GM12801 (cell line): ENCODE results near the gene CPLANE1.

ENCODE experiments used
- TF ChIP-seq, protein P1 (sequence below): IDR thresholded peaks from one replicate; pipeline ENCODE4 v1.5.1; 2011; ENCODE audit warnings: control low read depth; ENCODE audit not compliant: insufficient read length; ENCODE audit errors: extremely low read depth

Gene CPLANE1

DNA sequence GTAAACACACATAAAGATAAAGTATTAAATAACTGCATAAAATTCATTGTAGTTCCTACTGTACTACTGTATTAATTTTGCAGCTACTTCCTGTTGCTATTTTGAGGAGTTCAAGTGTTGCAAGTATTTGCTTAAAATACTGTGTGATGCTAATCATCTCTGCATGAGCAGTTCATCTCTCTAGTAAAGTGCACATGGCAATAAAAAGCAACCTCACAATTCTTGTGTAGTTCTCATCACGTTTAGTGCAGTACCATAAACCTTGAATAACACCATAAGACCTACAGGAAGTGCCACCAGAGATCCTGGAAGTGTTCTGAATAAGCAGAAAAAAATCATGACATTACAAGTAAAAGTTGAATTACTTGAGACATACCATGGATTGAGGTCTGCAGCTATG, 34.6 kb downstream of the CPLANE1 start:
- TF ChIP-seq, protein P1, sequence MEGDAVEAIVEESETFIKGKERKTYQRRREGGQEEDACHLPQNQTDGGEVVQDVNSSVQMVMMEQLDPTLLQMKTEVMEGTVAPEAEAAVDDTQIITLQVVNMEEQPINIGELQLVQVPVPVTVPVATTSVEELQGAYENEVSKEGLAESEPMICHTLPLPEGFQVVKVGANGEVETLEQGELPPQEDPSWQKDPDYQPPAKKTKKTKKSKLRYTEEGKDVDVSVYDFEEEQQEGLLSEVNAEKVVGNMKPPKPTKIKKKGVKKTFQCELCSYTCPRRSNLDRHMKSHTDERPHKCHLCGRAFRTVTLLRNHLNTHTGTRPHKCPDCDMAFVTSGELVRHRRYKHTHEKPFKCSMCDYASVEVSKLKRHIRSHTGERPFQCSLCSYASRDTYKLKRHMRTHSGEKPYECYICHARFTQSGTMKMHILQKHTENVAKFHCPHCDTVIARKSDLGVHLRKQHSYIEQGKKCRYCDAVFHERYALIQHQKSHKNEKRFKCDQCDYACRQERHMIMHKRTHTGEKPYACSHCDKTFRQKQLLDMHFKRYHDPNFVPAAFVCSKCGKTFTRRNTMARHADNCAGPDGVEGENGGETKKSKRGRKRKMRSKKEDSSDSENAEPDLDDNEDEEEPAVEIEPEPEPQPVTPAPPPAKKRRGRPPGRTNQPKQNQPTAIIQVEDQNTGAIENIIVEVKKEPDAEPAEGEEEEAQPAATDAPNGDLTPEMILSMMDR = no peak

DNA sequence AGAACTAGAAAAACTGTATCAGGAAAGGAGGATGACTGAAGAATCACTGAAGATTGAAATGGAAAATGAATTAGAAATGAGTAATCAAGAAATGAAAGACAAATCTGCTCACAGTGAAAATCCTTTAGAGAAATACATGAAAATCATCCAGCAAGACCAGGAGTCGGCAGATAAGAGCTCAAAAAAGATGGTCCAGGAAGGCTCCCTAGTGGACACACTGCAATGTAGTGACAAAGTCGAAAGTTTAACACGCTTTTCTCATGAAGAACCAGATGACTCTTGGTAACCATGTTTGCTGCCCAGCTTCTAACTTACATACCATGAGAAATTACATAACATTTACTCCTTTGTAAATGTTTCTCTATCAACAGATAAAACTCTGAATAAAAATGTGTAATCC, 37.1 kb downstream of the CPLANE1 start:
- TF ChIP-seq, protein P1 = no peak

DNA sequence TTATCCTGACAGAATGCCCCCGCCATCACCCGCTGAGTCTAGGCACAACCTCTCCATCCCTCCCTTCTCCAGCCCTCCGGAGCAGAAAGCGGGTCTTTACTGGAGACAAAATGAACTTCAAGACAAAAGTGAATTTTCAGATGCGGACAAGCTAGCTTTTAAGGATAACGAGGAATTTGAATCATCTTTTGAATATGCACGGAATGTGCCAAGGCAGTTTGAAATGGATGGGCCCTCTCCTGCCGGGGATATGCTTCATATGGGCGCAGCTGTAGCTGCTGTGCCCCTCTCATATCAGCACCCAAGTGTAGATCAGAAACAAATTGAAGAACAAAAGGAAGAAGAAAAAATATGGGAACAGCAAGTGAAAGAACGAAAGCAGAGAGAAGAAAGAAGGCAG, 37.5 kb downstream of the CPLANE1 start:
- TF ChIP-seq, protein P1 = no peak

DNA sequence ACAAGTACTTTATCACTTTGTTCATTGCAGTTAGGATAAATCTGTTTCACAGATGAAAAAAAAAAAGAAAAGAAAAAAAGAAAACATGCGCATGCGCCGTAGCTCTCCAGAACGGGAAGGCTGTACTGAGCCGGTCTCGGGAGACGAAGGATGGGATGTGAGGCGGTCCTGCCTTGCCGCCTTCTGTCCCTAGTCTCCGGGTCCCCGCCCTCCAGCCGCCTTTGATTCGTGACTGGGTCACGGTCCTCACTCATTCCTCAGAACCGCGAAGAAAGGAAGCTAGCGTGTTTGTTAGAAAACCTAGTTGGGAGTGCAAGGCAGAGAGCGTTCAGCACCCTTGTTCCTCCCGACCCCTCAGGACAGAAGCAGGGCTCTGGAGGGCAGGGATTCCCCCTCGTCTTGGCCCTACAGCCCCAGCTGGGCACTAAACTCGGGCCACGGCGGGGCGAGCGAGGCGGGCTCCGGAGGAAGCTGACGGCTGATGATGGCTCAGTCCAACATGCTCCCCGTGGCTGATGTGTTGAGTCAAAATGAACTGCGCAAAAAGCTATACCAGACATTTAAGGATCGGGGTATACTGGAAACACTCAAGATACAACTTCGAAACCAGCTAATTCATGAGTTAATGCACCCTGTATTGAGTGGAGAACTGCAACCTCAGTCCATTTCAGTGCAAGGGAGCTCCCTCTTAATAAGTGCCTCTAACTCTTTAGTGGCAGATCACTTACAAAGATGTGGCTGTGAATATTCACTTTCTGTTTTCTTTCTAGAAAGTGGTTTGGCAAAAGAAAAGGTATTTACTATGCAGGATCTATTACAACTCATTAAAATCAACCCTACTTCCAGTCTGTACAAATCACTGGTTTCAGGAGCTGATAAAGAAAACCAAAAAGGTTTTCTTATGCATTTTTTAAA, 40.0 kb downstream of the CPLANE1 start:
- TF ChIP-seq, protein P1 = no peak

DNA sequence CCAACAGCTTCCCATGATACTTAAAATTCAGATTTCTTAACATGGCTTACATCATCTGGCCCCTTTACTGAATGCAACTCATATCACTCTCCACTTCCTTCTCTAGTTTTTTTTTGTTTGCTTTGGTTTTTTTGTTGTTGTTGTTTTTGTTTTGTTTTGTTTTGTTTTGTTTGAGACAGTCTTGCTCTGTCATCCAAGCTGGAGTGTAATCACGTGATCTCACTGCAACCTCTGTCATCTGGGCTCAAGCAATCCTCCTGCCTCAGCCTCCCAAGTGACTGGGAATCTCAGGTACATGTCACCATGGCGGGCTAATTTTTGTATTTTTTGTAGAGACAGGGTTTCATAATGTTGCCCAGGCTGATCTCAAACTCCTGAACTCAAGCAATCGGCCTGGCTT, 41.4 kb downstream of the CPLANE1 start:
- TF ChIP-seq, protein P1 = no peak

DNA sequence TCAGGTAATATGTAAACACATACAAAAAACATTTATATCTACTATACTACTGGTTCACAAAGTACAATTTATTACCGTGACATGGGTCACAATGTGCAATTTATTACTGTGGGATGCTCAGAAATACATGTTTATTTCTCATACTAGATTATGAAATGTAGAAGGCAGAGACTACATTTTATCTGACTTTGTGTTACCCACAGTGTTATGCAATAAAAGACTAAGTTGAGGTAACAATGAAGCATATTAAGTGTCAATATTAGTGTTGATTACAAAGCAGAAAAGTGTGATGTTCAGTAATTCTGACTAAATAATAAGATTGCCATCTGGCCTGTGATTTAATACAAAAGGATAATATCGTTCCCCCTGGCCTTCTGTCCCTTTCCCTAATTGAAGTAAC, 42.4 kb downstream of the CPLANE1 start:
- TF ChIP-seq, protein P1 = no peak

DNA sequence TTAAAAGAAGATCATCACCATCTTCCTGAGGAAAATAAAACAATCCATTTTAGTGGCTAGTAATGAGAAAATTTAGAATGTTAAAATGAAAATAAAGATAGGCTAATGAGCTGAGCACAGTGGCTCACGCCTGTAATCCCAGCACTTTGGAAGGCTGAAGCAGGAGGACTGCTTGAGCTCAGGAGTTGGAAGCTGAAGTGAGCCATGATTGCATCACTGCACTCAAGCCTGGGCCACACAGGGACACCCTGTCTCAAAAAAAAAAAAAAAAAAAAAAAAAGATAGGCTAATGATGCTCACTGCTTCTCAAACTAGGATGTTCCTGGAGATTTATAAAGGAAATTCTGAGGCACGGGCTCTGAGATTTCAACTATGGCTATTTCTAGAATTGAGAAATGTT, 50.3 kb downstream of the CPLANE1 start:
- TF ChIP-seq, protein P1 = no peak
